Measurements from ENCODE around the gene GMNN.

DNA sequence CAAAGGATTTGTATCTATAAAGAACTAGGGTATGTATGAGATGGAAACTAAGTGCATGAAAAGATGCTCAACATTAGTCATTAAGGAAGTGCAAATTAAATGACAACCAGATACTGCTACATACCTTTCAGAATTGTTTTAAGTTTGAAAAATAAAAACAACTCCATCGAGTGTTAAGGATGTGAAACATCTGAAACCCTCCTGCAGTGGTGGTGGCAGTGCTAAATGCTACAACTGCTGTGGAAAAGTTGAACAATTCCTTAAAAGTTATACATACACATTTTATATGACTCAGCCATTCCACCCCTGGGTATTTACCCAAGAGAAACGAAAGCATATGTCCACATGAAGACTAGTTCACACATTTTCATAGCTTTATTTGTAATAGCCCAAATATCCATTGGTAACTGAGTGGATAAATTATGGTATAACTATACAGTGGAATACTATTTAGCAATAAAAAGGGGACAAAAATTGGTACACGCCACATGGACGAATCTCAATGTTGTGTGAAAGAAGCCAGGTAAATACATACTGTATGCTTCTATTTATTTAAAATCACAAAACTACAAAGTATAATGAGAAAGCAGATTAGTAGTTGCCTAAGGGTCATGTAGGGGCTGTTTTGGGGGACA is 13.4 kb downstream of the GMNN start:
- TF ChIP-seq, protein P1, sequence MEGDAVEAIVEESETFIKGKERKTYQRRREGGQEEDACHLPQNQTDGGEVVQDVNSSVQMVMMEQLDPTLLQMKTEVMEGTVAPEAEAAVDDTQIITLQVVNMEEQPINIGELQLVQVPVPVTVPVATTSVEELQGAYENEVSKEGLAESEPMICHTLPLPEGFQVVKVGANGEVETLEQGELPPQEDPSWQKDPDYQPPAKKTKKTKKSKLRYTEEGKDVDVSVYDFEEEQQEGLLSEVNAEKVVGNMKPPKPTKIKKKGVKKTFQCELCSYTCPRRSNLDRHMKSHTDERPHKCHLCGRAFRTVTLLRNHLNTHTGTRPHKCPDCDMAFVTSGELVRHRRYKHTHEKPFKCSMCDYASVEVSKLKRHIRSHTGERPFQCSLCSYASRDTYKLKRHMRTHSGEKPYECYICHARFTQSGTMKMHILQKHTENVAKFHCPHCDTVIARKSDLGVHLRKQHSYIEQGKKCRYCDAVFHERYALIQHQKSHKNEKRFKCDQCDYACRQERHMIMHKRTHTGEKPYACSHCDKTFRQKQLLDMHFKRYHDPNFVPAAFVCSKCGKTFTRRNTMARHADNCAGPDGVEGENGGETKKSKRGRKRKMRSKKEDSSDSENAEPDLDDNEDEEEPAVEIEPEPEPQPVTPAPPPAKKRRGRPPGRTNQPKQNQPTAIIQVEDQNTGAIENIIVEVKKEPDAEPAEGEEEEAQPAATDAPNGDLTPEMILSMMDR (IDR thresholded peaks at IDR 0.05), result no peak
- no peak for TF ChIP-seq POLR2AphosphoS5 (IDR thresholded peaks at IDR 0.05; ENCODE audit: low read depth, low read length)
- TF ChIP-seq SIN3A (IDR thresholded peaks at IDR 0.05; ENCODE audit: borderline replicate concordance, insufficient read depth, low read depth, low read length), result no peak
- TF ChIP-seq TCF7L2 (IDR thresholded peaks at IDR 0.05; ENCODE audit: low read depth, low read length), result no peak
- TF ChIP-seq, protein P2, sequence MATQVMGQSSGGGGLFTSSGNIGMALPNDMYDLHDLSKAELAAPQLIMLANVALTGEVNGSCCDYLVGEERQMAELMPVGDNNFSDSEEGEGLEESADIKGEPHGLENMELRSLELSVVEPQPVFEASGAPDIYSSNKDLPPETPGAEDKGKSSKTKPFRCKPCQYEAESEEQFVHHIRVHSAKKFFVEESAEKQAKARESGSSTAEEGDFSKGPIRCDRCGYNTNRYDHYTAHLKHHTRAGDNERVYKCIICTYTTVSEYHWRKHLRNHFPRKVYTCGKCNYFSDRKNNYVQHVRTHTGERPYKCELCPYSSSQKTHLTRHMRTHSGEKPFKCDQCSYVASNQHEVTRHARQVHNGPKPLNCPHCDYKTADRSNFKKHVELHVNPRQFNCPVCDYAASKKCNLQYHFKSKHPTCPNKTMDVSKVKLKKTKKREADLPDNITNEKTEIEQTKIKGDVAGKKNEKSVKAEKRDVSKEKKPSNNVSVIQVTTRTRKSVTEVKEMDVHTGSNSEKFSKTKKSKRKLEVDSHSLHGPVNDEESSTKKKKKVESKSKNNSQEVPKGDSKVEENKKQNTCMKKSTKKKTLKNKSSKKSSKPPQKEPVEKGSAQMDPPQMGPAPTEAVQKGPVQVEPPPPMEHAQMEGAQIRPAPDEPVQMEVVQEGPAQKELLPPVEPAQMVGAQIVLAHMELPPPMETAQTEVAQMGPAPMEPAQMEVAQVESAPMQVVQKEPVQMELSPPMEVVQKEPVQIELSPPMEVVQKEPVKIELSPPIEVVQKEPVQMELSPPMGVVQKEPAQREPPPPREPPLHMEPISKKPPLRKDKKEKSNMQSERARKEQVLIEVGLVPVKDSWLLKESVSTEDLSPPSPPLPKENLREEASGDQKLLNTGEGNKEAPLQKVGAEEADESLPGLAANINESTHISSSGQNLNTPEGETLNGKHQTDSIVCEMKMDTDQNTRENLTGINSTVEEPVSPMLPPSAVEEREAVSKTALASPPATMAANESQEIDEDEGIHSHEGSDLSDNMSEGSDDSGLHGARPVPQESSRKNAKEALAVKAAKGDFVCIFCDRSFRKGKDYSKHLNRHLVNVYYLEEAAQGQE (IDR thresholded peaks at IDR 0.05; ENCODE audit: insufficient read depth in 1 of 2, low read depth in 2 of 2, low read length in 1 of 2), result no peak

Data from Panc1 (cell line).